Measurements from ENCODE around the gene FBXL3. TPM values are rescaled to one million over a fixed set of nuclear protein-coding genes. Genes with fewer than 3 reads are reported as not detected.

FBXL3 gene
- total and polyA plus RNA-seq, 10 donors = 18.5 to 80.9 (median 51.0) TPM

GRCh38 chr13:77042566-77043177, 15.7 kb upstream of the FBXL3 start:
- H3K4me3 ChIP-seq = no peak overlapping the region
- H3K9me3 ChIP-seq = no peaks in the 10 kb centered on the region
- no peak for TF ChIP-seq POLR2AphosphoS5 (IDR thresholded peaks at IDR 0.05)
- no peak for TF ChIP-seq POLR2A (IDR thresholded peaks at IDR 0.05)
- TF ChIP-seq CTCF (IDR thresholded peaks at IDR 0.05 in 8 of 11, conservative IDR thresholded peaks at IDR 0.05 in 3 of 11) = no peak
- WGBS, 5 donors = 76 to 88% (median 80%) methylated on average over 5 of the region's 5 CpGs
- H3K27ac ChIP-seq = peak overlapping the region in 1 of 8 donors; percentile 8
- H3K27me3 ChIP-seq (replicated peaks in 1 of 7) = no peaks in the 10 kb centered on the region
- no peaks in the 10 kb centered on the region for H3K4me1 ChIP-seq
- DNase-seq = no peak
- H3K36me3 ChIP-seq = peaks cover 0 to 53% (median 26%) of the 10 kb centered on the region in 6 donors
- intact Hi-C loops (cut with DNase I; ENCODE audit: low total_unique reads) = no loop called here

DNA sequence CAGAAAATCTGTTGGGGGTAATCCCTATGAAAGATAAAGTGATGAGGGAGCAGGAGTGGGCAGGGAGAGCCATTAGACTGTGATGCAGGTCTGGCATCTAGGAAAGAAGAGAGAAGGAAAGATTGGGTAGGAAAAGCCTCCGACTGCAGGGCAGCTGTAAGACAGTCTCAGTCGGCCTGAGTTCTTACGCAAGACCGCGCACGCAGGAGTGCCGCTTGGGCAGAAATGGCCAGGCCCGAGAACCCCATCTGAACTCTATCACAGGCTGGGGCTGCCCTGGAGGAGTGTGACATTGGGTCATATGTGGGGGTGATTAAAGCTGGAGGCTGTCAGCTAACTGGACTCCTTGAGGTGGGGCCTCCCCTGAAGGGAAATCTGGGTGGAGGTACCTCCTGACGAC, 13.9 kb upstream of the FBXL3 start:
- TF ChIP-seq POLR2A (IDR thresholded peaks at IDR 0.05) (no peak), POLR2AphosphoS5 (IDR thresholded peaks at IDR 0.05) (peak in 2 of 3 donors; percentile 26 to 48)
- H3K27ac ChIP-seq = no peak overlapping the region
- WGBS, 5 donors = 82 to 91% (median 88%) methylated on average over 9 of the region's 9 CpGs

GRCh38 chr13:77040076-77040475, 13.1 kb upstream of the FBXL3 start:
- TF ChIP-seq CTCF (IDR thresholded peaks at IDR 0.05 in 8 of 11, conservative IDR thresholded peaks at IDR 0.05 in 3 of 11) = no peak
- TF ChIP-seq POLR2A (IDR thresholded peaks at IDR 0.05) = no peak
- no peak for TF ChIP-seq POLR2AphosphoS5 (IDR thresholded peaks at IDR 0.05)
- Histone ChIP-seq H3K27me3 (replicated peaks in 1 of 7) (no peaks in the 10 kb centered on the region), H3K9me3 (no peaks in the 10 kb centered on the region), H3K27ac (no peak overlapping the region), H3K4me3 (no peak overlapping the region), H3K4me1 (no peaks in the 10 kb centered on the region), H3K36me3 (peaks cover 0 to 30% (median 14%) of the 10 kb centered on the region in 6 donors)
- intact Hi-C loops (cut with DNase I; ENCODE audit: low total_unique reads) = no loop called here
- 90 to 98% (median 96%) methylated on average over 7 of the region's 7 CpGs for WGBS, 5 donors
- no peak for DNase-seq

More for the DNA sequence above, 13.9 kb upstream of the FBXL3 start:
- H3K36me3 ChIP-seq = peaks cover 0 to 37% (median 21%) of the 10 kb centered on the region in 6 donors
- no peak for DNase-seq
- no peak overlapping the region for H3K4me3 ChIP-seq
- H3K4me1 ChIP-seq = no peaks in the 10 kb centered on the region
- H3K27me3 ChIP-seq (replicated peaks in 1 of 7) = no peaks in the 10 kb centered on the region
- intact Hi-C loops (cut with DNase I; ENCODE audit: low total_unique reads) = no loop called here
- no peaks in the 10 kb centered on the region for H3K9me3 ChIP-seq

GRCh38 chr13:77038907-77039480, 12.0 kb upstream of the FBXL3 start:
- intact Hi-C loops (cut with DNase I; ENCODE audit: low total_unique reads) = no loop called here
- TF ChIP-seq POLR2AphosphoS5 (IDR thresholded peaks at IDR 0.05) = no peak
- TF ChIP-seq POLR2A (IDR thresholded peaks at IDR 0.05) = no peak
- no peak for TF ChIP-seq CTCF (IDR thresholded peaks at IDR 0.05 in 8 of 11, conservative IDR thresholded peaks at IDR 0.05 in 3 of 11)
- peaks cover 0 to 19% (median 7%) of the 10 kb centered on the region in 6 donors for H3K36me3 ChIP-seq
- DNase-seq = no peak
- H3K4me1 ChIP-seq = no peaks in the 10 kb centered on the region
- no peaks in the 10 kb centered on the region for H3K27me3 ChIP-seq (replicated peaks in 1 of 7)
- H3K9me3 ChIP-seq = no peaks in the 10 kb centered on the region
- 39 to 54% (median 47%) methylated on average over 5 of the region's 5 CpGs for WGBS, 5 donors
- H3K4me3 ChIP-seq = no peak overlapping the region
- H3K27ac ChIP-seq = no peak overlapping the region

Data from spleen (tissue), 11 donors.